ENCODE results near the gene CLEC16A. TPM values are rescaled to one million over a fixed set of nuclear protein-coding genes. Genes with fewer than 3 reads are reported as not detected.

CLEC16A gene
- total RNA-seq, 1 donor from 2014 or later = 57.6 TPM

GRCh38 chr16:10932959-10933710 lies 11.2 kb upstream of the CLEC16A start:
- CTCF ChIA-PET = interaction anchor here (1.1 to 1.2 kb wide), 2 partner anchors 15 to 419 kb away, joined by 3 to 8 read pairs; no protein-coding TSS in a partner anchor
- Mint-ChIP-seq H3K4me1 (peaks cover 77% of the 10 kb centered on the region), H3K36me3 (ENCODE audit: low read depth) (peaks cover 47% of the 10 kb centered on the region), H3K27me3 (no peaks in the 10 kb centered on the region), H3K27ac (peak overlapping the region; percentile 69), H3K4me3 (no peak overlapping the region), H3K9me3 (no peaks in the 10 kb centered on the region)
- POLR2A ChIA-PET = interaction anchor here (1.0 to 3.0 kb wide), 12 partner anchors 8 to 189 kb away, joined by 3 to 15 read pairs (median 4); partner anchors contain the start of genes CLEC16A, DEXI and NUBP1
- intact Hi-C loops (cut with micrococcal nuclease) = loop anchor here (5.0 kb wide), 1 partner anchor 421 kb away; no protein-coding TSS in a partner anchor
- no peak for ATAC-seq (ENCODE audit: low read depth)
- DNase-seq = no peak
- no peak for TF ChIP-seq CTCF (IDR thresholded peaks at IDR 0.05)

GRCh38 chr16:10933865-10934264 lies 10.5 kb upstream of the CLEC16A start:
- H3K9me3 Mint-ChIP-seq = no peaks in the 10 kb centered on the region
- H3K27ac Mint-ChIP-seq = peak overlapping the region; percentile 69
- ATAC-seq (ENCODE audit: low read depth) (no peak), DNase-seq (no peak)
- CTCF ChIA-PET = no interaction called here
- TF ChIP-seq CTCF (IDR thresholded peaks at IDR 0.05) = no peak
- POLR2A ChIA-PET = interaction anchor here (0.5 to 2.3 kb wide), 4 partner anchors 8 to 1888 kb away, joined by 3 to 10 read pairs (median 4); partner anchors contain the start of genes DEXI and NUBP1
- no peaks in the 10 kb centered on the region for H3K27me3 Mint-ChIP-seq
- peaks cover 46% of the 10 kb centered on the region for H3K36me3 Mint-ChIP-seq (ENCODE audit: low read depth)
- intact Hi-C loops (cut with micrococcal nuclease) = loop anchor here (5.0 kb wide), 1 partner anchor 422 kb away; no protein-coding TSS in a partner anchor
- H3K4me3 Mint-ChIP-seq = no peak overlapping the region
- peaks cover 81% of the 10 kb centered on the region for H3K4me1 Mint-ChIP-seq

GRCh38 chr16:10934325-10935107 lies 9.8 kb upstream of the CLEC16A start:
- Mint-ChIP-seq H3K27ac (peak overlapping the region; percentile 69), H3K9me3 (no peaks in the 10 kb centered on the region), H3K27me3 (no peaks in the 10 kb centered on the region), H3K36me3 (ENCODE audit: low read depth) (peaks cover 46% of the 10 kb centered on the region), H3K4me1 (peaks cover 83% of the 10 kb centered on the region), H3K4me3 (no peak overlapping the region)
- ATAC-seq (ENCODE audit: low read depth) (no peak), DNase-seq (no peak)
- no peak for TF ChIP-seq CTCF (IDR thresholded peaks at IDR 0.05)
- ChIA-PET CTCF (interaction anchor here (1.3 kb wide), 1 partner anchor 12 kb away, joined by 3 read pairs; no protein-coding TSS in a partner anchor), POLR2A (interaction anchor here (0.5 to 1.2 kb wide), 4 partner anchors 8 to 1889 kb away, joined by 3 to 5 read pairs (median 4); partner anchors contain the start of gene DEXI)
- intact Hi-C loops (cut with micrococcal nuclease) = loop anchor here (5.0 kb wide), 1 partner anchor 422 kb away; no protein-coding TSS in a partner anchor

GRCh38 chr16:10935226-10935915 lies 9.0 kb upstream of the CLEC16A start:
- peaks cover 46% of the 10 kb centered on the region for H3K36me3 Mint-ChIP-seq (ENCODE audit: low read depth)
- no peaks in the 10 kb centered on the region for H3K27me3 Mint-ChIP-seq
- ChIA-PET CTCF (interaction anchor here (1.3 kb wide), 1 partner anchor 13 kb away, joined by 3 read pairs; no protein-coding TSS in a partner anchor), POLR2A (interaction anchor here (0.7 to 0.9 kb wide), 2 partner anchors 14 to 357 kb away, joined by 4 to 5 read pairs; no protein-coding TSS in a partner anchor)
- no peak for TF ChIP-seq CTCF (IDR thresholded peaks at IDR 0.05)
- intact Hi-C loops (cut with micrococcal nuclease) = no loop called here
- H3K9me3 Mint-ChIP-seq = no peaks in the 10 kb centered on the region
- peaks cover 83% of the 10 kb centered on the region for H3K4me1 Mint-ChIP-seq
- H3K4me3 Mint-ChIP-seq = no peak overlapping the region
- peak overlapping the region; percentile 69 for H3K27ac Mint-ChIP-seq
- DNase-seq (no peak), ATAC-seq (ENCODE audit: low read depth) (no peak)
